Natural killer cell treated with Interleukin-12 subunit alpha and Interleukin-12 subunit beta and Interleukin-15 and Interleukin-18, amount 100 ng/mL, for 72 hours (primary cell): ENCODE results near the gene GNRHR. TPM values are rescaled to one million over a fixed set of nuclear protein-coding genes. Genes with fewer than 3 reads are reported as not detected.
"Not testable (repeated sequence)": the region's sequence is repeated elsewhere in the genome, so short reads cannot be mapped to it uniquely, and the experiment has no call there.

Experiments used
- ATAC-seq, 2 donors: fragments of 150-1000 bp; cut with Tn5 transposase in 1 of 2; sonication (Bioruptor Pico), chemical (Tn5 transposase) in 1 of 2; 2 replicates each; pipeline ENCODE4 v1.10.0; 2021
- DNase-seq: peaks from one replicate; pipeline ENCODE4 v3.0.0; 2022; ENCODE audit warnings: low spot score
- H3K27ac Mint-ChIP-seq, 2 donors: 1 replicate in 1 of 2; 2 replicates in 1 of 2; pipeline ENCODE4 v1.8.0; 2022; ENCODE audit warnings: mixed read lengths in 2 of 2, mild to moderate bottlenecking in 1 of 2, moderate library complexity in 1 of 2
- H3K27me3 Mint-ChIP-seq, 2 donors: 1 replicate in 1 of 2; 2 replicates in 1 of 2; pipeline ENCODE4 v1.8.0; 2022; ENCODE audit warnings: mixed read lengths in 2 of 2
- H3K36me3 Mint-ChIP-seq: one replicate; pipeline ENCODE4 v1.8.0; 2022; ENCODE audit warnings: mixed read lengths
- H3K4me1 Mint-ChIP-seq, 2 donors: 1 replicate in 1 of 2; 2 replicates in 1 of 2; pipeline ENCODE4 v1.8.0; 2022; ENCODE audit warnings: low read depth in 2 of 2, mixed read lengths in 2 of 2, mild to moderate bottlenecking in 1 of 2
- H3K4me3 Mint-ChIP-seq: one replicate; pipeline ENCODE4 v1.8.0; 2022; ENCODE audit warnings: mixed read lengths
- H3K9me3 Mint-ChIP-seq: 2 replicates; pipeline ENCODE4 v1.8.0; 2022; ENCODE audit warnings: mixed read lengths
- total RNA-seq, 2 donors: library from RNA; stranded (reverse); gene quantifications; one replicate each; pipeline ENCODE4 v1.2.3, GENCODE V29; 2022

GNRHR gene
- total RNA-seq, 2 donors from 2014 or later, result not detected

DNA sequence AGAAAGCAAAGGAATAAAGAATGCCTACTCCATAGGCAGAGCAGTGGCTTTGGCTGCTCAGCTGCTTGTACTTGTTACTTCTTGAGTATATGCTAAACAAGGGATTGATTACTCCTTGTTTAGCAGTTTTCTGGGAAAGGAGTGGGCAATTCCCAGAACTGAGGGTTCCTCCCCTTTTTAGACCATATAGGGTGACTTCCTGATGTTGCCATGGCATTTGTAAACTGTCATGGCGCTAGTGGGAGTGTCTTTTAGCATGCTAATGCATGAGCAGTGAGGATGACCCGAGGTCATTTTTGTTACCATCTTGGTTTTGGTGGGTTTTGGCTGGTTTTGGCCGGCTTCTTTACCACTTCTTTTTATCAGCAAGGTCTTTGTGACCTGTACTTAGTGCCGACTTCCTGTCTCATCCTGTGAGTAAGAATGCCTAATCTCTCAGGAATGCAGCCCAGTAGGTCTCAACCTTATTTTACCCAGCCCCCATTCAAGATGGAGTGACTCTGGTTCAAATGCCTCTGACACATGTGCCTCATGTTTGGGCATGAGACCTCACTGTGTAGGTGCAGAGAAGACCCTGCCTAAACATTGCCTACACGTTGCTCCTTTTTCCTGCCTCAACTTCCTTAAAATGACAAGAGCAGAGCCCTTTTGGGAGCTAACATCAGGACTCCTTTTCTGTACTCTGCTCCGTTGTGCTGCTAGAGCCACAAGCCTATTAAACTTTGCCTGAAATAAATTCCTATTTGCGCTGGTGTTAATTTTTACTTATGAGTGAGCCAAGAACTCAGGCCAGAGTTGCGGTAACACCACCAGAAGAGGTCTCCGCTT is 32.2 kb downstream of the GNRHR start:
- ATAC-seq (no peak), DNase-seq (no peak)
- Mint-ChIP-seq H3K4me1 (peaks cover 3 to 8% of the 10 kb centered on the region in 2 donors), H3K27me3 (no peaks in the 10 kb centered on the region), H3K4me3 (no peak overlapping the region), H3K36me3 (no peaks in the 10 kb centered on the region), H3K27ac (no peak overlapping the region), H3K9me3 (no peaks in the 10 kb centered on the region)

- no peak for DNase-seq
- H3K4me1 Mint-ChIP-seq, result peaks cover 0 to 6% of the 10 kb centered on the region in 2 donors
- no peak overlapping the region for H3K27ac Mint-ChIP-seq
- H3K9me3 Mint-ChIP-seq, result no peaks in the 10 kb centered on the region
- no peak for ATAC-seq
- H3K4me3 Mint-ChIP-seq, result no peak overlapping the region
- no peaks in the 10 kb centered on the region for H3K27me3 Mint-ChIP-seq
- H3K36me3 Mint-ChIP-seq, result no peaks in the 10 kb centered on the region
Measured at GRCh38 chr4:67721315-67721769, 32.8 kb downstream of the GNRHR start.

- ATAC-seq (no peak), DNase-seq (no peak)
- no peaks in the 10 kb centered on the region for H3K36me3 Mint-ChIP-seq
- H3K27ac Mint-ChIP-seq, result no peak overlapping the region
- no peaks in the 10 kb centered on the region for H3K9me3 Mint-ChIP-seq
- H3K4me3 Mint-ChIP-seq, result no peak overlapping the region
- H3K4me1 Mint-ChIP-seq, result peaks cover 0 to 6% of the 10 kb centered on the region in 2 donors
- no peaks in the 10 kb centered on the region for H3K27me3 Mint-ChIP-seq
Measured at GRCh38 chr4:67719953-67720617, 34.1 kb downstream of the GNRHR start.

DNA sequence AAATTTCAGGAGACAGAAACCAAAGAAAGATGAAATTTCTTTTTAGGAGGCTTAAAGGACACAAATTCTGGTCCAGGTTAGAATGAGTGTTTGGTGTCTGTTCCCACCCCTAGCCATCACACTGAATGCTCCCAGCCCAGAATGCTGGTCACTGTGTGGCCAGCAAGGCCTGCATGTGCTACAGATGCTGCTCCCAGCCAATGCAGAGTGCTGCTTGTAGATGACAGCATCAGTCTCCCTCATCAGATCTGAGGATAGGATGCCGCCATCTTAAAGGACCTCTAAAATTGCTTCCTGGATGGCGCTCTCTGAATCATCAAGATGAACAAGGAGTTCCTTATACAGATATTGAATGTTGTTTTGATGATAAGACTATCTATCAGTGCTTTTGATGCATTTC is 35.3 kb downstream of the GNRHR start:
- DNase-seq, result no peak
- H3K4me3 Mint-ChIP-seq, result no peak overlapping the region
- H3K9me3 Mint-ChIP-seq, result no peaks in the 10 kb centered on the region
- no peak overlapping the region for H3K27ac Mint-ChIP-seq
- H3K27me3 Mint-ChIP-seq, result no peaks in the 10 kb centered on the region
- peaks cover 0 to 9% of the 10 kb centered on the region in 2 donors for H3K4me1 Mint-ChIP-seq
- ATAC-seq, result no peak
- H3K36me3 Mint-ChIP-seq, result no peaks in the 10 kb centered on the region

DNA sequence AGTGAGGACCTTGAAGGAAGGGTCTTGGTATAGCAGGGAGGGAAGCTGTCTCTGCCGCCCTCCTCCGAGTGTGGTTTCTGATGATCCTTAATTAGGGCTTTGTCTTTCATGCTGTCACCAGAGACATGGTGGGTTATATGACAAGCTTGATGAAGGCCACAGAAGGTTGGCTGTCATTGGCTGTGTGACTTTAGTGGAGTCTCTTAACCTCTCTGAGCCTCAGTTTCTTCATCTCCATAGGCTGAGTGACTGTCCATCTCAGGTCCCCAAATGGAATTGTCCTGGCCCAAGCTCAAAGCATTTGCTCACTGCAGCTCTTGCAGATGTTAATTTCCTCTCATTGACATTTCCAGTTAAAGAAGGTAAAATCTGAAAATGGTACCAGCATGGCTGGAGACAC is 36.6 kb downstream of the GNRHR start:
- DNase-seq, result no peak

GRCh38 chr4:67714955-67715354 is 39.2 kb downstream of the GNRHR start:
- Mint-ChIP-seq H3K4me1 (peaks cover 5 to 18% of the 10 kb centered on the region in 2 donors), H3K27me3 (no peaks in the 10 kb centered on the region), H3K9me3 (no peaks in the 10 kb centered on the region), H3K4me3 (no peak overlapping the region), H3K36me3 (no peaks in the 10 kb centered on the region), H3K27ac (no peak overlapping the region)
- ATAC-seq (no peak), DNase-seq (no peak)

More for the DNA sequence above, 36.6 kb downstream of the GNRHR start:
- H3K9me3 Mint-ChIP-seq, result no peaks in the 10 kb centered on the region
- H3K4me1 Mint-ChIP-seq, result peaks cover 0 to 13% of the 10 kb centered on the region in 2 donors
- ATAC-seq, result no peak
- H3K27me3 Mint-ChIP-seq, result no peaks in the 10 kb centered on the region
- H3K27ac Mint-ChIP-seq, result no peak overlapping the region
- H3K4me3 Mint-ChIP-seq, result no peak overlapping the region
- no peaks in the 10 kb centered on the region for H3K36me3 Mint-ChIP-seq

- Mint-ChIP-seq H3K27me3 (no peaks in the 10 kb centered on the region), H3K27ac (no peak overlapping the region), H3K4me1 (peaks cover 5 to 25% of the 10 kb centered on the region in 2 donors), H3K36me3 (no peaks in the 10 kb centered on the region), H3K4me3 (no peak overlapping the region), H3K9me3 (no peaks in the 10 kb centered on the region)
- DNase-seq, result no peak
- no peak for ATAC-seq
Measured at GRCh38 chr4:67714248-67714583, 40.0 kb downstream of the GNRHR start.

DNA sequence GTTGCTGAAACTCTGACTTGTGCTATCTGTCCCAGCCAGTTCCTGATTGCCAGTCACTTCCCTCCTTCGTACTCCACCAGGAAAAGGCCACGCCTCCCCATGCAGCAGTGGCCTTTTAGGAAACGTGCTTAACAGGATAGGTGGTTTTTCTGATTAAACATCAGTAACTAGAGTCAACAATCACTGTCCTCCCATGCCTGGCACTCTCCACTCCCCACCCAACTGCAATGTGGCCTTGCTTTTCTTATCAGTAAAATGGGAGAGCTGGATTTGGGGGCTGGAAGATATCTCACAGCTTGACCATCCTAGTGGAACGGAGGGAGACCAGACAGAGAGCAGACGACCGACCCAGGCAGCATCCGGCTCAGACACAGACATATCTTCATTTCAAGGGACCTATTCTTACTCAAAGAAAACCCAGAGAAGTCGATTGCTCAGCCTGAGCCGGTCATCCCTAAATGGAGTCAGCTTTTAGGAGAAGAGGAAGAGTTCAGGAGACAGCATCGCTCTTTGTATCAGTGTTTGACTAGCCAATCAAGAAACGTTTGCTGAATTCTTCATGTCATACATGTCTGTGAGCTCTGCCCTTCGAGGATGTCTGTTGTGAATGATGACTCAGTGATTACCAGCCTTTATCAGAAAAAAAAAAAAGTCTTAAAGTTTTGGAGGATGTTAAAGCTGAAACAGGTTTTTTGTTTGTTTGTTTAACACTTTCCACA is 40.5 kb downstream of the GNRHR start:
- no peaks in the 10 kb centered on the region for H3K9me3 Mint-ChIP-seq
- DNase-seq (no peak), ATAC-seq (no peak)
- H3K27me3 Mint-ChIP-seq, result no peaks in the 10 kb centered on the region
- H3K4me3 Mint-ChIP-seq, result no peak overlapping the region
- H3K27ac Mint-ChIP-seq, result no peak overlapping the region
- no peaks in the 10 kb centered on the region for H3K36me3 Mint-ChIP-seq
- peaks cover 5 to 25% of the 10 kb centered on the region in 2 donors for H3K4me1 Mint-ChIP-seq

DNA sequence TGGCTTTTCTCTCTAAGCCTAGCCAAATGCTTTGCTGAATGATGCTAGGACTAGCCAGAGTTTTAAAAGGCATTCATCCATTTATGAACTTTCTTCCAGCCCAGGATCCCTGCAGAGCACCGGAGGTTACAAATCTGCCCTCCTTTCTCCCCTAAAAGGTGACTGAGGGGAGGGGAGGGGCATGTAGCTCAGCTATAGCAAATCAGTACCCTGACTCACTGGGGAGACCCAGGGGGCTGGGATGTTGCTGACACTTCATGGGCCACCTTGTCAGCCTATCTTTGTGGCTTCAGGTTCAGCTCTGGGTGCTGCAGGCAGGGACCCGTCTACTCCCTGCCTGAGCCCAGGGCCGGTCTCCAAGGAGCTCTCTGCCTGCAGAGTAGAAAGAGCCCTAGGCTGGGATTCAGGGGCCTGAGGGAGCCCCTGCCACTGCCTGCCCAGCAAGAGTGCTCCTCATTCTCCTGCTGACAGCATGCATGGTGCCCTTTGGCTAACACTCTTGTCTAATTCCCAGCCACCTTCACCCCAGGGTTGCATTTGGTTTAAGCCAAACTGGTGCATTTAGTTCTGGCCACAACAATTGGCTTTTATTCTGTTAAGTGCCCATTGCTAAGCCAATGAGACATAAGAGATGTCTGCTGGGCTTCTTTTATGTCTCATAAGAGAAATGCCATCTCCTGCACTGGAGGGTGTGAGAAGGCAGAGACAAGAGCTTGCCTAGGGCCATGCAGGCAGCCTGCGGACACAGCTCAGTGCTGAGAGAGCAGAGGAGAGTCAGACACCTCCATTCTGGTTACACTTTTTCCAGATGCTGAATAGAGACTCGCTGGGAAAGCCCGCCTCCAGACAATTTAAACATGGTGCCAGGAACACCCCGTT is 41.3 kb downstream of the GNRHR start:
- H3K9me3 Mint-ChIP-seq, result no peaks in the 10 kb centered on the region
- DNase-seq, result no peak
- ATAC-seq, result peak in 1 of 2 donors; percentile 31
- H3K27ac Mint-ChIP-seq, result no peak overlapping the region
- no peaks in the 10 kb centered on the region for H3K27me3 Mint-ChIP-seq
- H3K36me3 Mint-ChIP-seq, result peaks cover 4% of the 10 kb centered on the region
- H3K4me1 Mint-ChIP-seq, result peaks cover 13 to 28% of the 10 kb centered on the region in 2 donors
- no peak overlapping the region for H3K4me3 Mint-ChIP-seq

DNA sequence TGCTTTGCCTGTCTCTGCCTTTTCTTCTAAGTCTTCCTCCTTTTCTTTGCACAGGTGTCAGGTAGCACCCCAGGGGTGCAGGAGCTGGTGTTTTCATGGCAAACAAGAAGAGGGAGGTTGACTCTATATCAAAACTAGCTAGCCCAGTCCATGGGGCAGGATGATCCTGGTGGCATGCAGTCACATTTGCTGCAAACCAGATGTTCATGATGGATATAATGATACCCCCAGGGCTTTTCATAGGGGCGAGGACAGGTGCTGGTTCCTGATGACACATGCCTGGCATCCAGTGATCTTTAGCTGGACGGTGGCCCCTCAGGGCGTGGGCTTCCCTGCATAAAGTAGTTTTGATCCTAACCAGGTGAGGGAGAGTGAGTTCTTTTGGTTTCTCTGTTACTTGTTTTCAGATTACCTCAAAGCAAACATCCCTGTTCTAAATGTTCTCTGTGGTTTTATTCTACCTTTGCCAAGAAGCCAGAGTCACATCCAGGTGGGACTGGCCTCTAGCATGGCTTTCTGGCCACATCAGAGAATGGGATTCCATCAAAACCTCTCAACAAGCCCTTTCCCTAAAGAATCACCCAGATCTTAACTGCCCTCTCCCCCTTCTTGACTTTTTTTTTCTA is 42.1 kb downstream of the GNRHR start:
- H3K27ac Mint-ChIP-seq, result no peak overlapping the region
- no peak for DNase-seq
- no peak overlapping the region for H3K4me3 Mint-ChIP-seq
- ATAC-seq, result no peak
- peaks cover 14 to 29% of the 10 kb centered on the region in 2 donors for H3K4me1 Mint-ChIP-seq
- no peaks in the 10 kb centered on the region for H3K9me3 Mint-ChIP-seq
- peaks cover 9% of the 10 kb centered on the region for H3K36me3 Mint-ChIP-seq
- H3K27me3 Mint-ChIP-seq, result no peaks in the 10 kb centered on the region

- not testable (repeated sequence) for H3K27ac Mint-ChIP-seq, H3K9me3 Mint-ChIP-seq, DNase-seq, H3K4me3 Mint-ChIP-seq, ATAC-seq, H3K27me3 Mint-ChIP-seq
- H3K36me3 Mint-ChIP-seq, result peaks cover 37% of the 10 kb centered on the region
- H3K4me1 Mint-ChIP-seq, result peaks cover 38 to 41% of the 10 kb centered on the region in 2 donors
Measured at GRCh38 chr4:67706682-67707081, 47.5 kb downstream of the GNRHR start.

- ATAC-seq (no peak), DNase-seq (no peak)
- Mint-ChIP-seq H3K36me3 (peaks cover 37% of the 10 kb centered on the region), H3K9me3 (peaks cover 3% of the 10 kb centered on the region), H3K27ac (no peak overlapping the region), H3K27me3 (no peaks in the 10 kb centered on the region), H3K4me1 (peaks cover 37 to 43% of the 10 kb centered on the region in 2 donors), H3K4me3 (peak overlapping the region; percentile 24)
Measured at GRCh38 chr4:67704843-67705242, 49.3 kb downstream of the GNRHR start.

- no peak for DNase-seq
- peak overlapping the region; percentile 98 for H3K4me3 Mint-ChIP-seq
- no peak for ATAC-seq
- peaks cover 3% of the 10 kb centered on the region for H3K9me3 Mint-ChIP-seq
- H3K4me1 Mint-ChIP-seq, result peaks cover 39 to 45% of the 10 kb centered on the region in 2 donors
- H3K27me3 Mint-ChIP-seq, result no peaks in the 10 kb centered on the region
- peak overlapping the region; percentile 94 for H3K27ac Mint-ChIP-seq
- peaks cover 28% of the 10 kb centered on the region for H3K36me3 Mint-ChIP-seq
Measured at GRCh38 chr4:67702166-67702565, 52.0 kb downstream of the GNRHR start.
